ENCODE results near the gene B9D1. TPM values are rescaled to one million over a fixed set of nuclear protein-coding genes. Genes with fewer than 3 reads are reported as not detected.

B9D1 gene
- total RNA-seq, 1 experiment from 2014 or later, result 31.9 TPM

- CTCF ChIA-PET, result interaction anchor here (0.6 to 5.8 kb wide), 43 partner anchors 8 to 424 kb away, joined by 3 to 71 read pairs (median 5); partner anchors contain the start of genes ALDH3A2, B9D1, EPN2 and MAPK7
- Mint-ChIP-seq H3K27me3 (ENCODE audit: low read depth) (no peaks in the 10 kb centered on the region), H3K27ac (peak overlapping the region; percentile 95), H3K36me3 (0 out of 2 replicates have a peak, but pooled peaks cover 2% of the 10 kb centered on the region), H3K9me3 (no peaks in the 10 kb centered on the region), H3K4me3 (0 out of 2 replicates have a peak overlapping the region, but pooled peaks have one; percentile 12), H3K4me1 (peaks cover 46% of the 10 kb centered on the region)
- DNase-seq (ENCODE audit: low spot score) (peak; percentile 76), ATAC-seq (peak; percentile 62)
- no peak for TF ChIP-seq OVOL2 (CRISPR knock-in tag; IDR thresholded peaks at IDR 0.05; ENCODE audit: borderline replicate concordance)
- peak; percentile 43; the same call in 1 of the 2 replicates for TF ChIP-seq SP1 (CRISPR knock-in tag; conservative IDR thresholded peaks at IDR 0.05)
- TF ChIP-seq ZNF396 (CRISPR knock-in tag; IDR thresholded peaks at IDR 0.05; ENCODE audit: borderline replicate concordance), result no peak
- TF ChIP-seq CTCF (IDR thresholded peaks at IDR 0.05), result 0 out of 2 replicates have a peak, but pooled peaks have one; percentile 22
- TF ChIP-seq GABPB1 (CRISPR knock-in tag; IDR thresholded peaks at IDR 0.05), result peak; percentile 18; the same call in 1 of the 2 replicates
- TF ChIP-seq, protein P1, sequence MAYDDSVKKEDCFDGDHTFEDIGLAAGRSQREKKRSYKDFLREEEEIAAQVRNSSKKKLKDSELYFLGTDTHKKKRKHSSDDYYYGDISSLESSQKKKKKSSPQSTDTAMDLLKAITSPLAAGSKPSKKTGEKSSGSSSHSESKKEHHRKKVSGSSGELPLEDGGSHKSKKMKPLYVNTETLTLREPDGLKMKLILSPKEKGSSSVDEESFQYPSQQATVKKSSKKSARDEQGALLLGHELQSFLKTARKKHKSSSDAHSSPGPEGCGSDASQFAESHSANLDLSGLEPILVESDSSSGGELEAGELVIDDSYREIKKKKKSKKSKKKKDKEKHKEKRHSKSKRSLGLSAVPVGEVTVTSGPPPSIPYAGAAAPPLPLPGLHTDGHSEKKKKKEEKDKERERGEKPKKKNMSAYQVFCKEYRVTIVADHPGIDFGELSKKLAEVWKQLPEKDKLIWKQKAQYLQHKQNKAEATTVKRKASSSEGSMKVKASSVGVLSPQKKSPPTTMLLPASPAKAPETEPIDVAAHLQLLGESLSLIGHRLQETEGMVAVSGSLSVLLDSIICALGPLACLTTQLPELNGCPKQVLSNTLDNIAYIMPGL (CRISPR knock-in tag; IDR thresholded peaks at IDR 0.05), result 0 out of 2 replicates have a peak, but pooled peaks have one; percentile 54
- TF ChIP-seq NFYB (CRISPR knock-in tag; conservative IDR thresholded peaks at IDR 0.05; ENCODE audit: low read depth), result 0 out of 2 replicates have a peak, but pooled peaks have one; percentile 19
- TF ChIP-seq ZNF121 (CRISPR knock-in tag; IDR thresholded peaks at IDR 0.05), result 0 out of 2 replicates have a peak, but pooled peaks have one; percentile 44
- POLR2A ChIA-PET, result interaction anchor here (0.6 to 0.9 kb wide), 2 partner anchors 39 to 344 kb away, joined by 3 read pairs; no protein-coding TSS in a partner anchor
Measured at GRCh38 chr17:19338031-19338990, 24.2 kb downstream of the B9D1 start.

GRCh38 chr17:19337712-19338023 lies 24.9 kb downstream of the B9D1 start:
- ATAC-seq (no peak), DNase-seq (ENCODE audit: low spot score) (peak; percentile 9)
- H3K9me3 Mint-ChIP-seq, result no peaks in the 10 kb centered on the region
- H3K4me3 Mint-ChIP-seq, result no peak overlapping the region
- H3K27ac Mint-ChIP-seq, result no peak overlapping the region
- H3K36me3 Mint-ChIP-seq, result 0 out of 2 replicates have a peak, but pooled peaks cover 2% of the 10 kb centered on the region
- ChIA-PET CTCF (interaction anchor here (0.7 to 5.8 kb wide), 33 partner anchors 8 to 425 kb away, joined by 3 to 71 read pairs (median 6); partner anchors contain the start of genes ALDH3A2, B9D1, EPN2 and MAPK7), POLR2A (no interaction called here)
- H3K4me1 Mint-ChIP-seq, result peaks cover 48% of the 10 kb centered on the region
- no peaks in the 10 kb centered on the region for H3K27me3 Mint-ChIP-seq (ENCODE audit: low read depth)
- TF ChIP-seq, protein P2, sequence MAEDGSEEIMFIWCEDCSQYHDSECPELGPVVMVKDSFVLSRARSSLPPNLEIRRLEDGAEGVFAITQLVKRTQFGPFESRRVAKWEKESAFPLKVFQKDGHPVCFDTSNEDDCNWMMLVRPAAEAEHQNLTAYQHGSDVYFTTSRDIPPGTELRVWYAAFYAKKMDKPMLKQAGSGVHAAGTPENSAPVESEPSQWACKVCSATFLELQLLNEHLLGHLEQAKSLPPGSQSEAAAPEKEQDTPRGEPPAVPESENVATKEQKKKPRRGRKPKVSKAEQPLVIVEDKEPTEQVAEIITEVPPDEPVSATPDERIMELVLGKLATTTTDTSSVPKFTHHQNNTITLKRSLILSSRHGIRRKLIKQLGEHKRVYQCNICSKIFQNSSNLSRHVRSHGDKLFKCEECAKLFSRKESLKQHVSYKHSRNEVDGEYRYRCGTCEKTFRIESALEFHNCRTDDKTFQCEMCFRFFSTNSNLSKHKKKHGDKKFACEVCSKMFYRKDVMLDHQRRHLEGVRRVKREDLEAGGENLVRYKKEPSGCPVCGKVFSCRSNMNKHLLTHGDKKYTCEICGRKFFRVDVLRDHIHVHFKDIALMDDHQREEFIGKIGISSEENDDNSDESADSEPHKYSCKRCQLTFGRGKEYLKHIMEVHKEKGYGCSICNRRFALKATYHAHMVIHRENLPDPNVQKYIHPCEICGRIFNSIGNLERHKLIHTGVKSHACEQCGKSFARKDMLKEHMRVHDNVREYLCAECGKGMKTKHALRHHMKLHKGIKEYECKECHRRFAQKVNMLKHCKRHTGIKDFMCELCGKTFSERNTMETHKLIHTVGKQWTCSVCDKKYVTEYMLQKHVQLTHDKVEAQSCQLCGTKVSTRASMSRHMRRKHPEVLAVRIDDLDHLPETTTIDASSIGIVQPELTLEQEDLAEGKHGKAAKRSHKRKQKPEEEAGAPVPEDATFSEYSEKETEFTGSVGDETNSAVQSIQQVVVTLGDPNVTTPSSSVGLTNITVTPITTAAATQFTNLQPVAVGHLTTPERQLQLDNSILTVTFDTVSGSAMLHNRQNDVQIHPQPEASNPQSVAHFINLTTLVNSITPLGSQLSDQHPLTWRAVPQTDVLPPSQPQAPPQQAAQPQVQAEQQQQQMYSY (CRISPR knock-in tag; IDR thresholded peaks at IDR 0.05), result no peak
- TF ChIP-seq, protein P3, sequence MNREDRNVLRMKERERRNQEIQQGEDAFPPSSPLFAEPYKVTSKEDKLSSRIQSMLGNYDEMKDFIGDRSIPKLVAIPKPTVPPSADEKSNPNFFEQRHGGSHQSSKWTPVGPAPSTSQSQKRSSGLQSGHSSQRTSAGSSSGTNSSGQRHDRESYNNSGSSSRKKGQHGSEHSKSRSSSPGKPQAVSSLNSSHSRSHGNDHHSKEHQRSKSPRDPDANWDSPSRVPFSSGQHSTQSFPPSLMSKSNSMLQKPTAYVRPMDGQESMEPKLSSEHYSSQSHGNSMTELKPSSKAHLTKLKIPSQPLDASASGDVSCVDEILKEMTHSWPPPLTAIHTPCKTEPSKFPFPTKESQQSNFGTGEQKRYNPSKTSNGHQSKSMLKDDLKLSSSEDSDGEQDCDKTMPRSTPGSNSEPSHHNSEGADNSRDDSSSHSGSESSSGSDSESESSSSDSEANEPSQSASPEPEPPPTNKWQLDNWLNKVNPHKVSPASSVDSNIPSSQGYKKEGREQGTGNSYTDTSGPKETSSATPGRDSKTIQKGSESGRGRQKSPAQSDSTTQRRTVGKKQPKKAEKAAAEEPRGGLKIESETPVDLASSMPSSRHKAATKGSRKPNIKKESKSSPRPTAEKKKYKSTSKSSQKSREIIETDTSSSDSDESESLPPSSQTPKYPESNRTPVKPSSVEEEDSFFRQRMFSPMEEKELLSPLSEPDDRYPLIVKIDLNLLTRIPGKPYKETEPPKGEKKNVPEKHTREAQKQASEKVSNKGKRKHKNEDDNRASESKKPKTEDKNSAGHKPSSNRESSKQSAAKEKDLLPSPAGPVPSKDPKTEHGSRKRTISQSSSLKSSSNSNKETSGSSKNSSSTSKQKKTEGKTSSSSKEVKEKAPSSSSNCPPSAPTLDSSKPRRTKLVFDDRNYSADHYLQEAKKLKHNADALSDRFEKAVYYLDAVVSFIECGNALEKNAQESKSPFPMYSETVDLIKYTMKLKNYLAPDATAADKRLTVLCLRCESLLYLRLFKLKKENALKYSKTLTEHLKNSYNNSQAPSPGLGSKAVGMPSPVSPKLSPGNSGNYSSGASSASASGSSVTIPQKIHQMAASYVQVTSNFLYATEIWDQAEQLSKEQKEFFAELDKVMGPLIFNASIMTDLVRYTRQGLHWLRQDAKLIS (CRISPR knock-in tag; IDR thresholded peaks at IDR 0.05; ENCODE audit: borderline replicate concordance), result no peak
- no peak for TF ChIP-seq ZNF121 (CRISPR knock-in tag; IDR thresholded peaks at IDR 0.05)
- TF ChIP-seq JUN (CRISPR knock-in tag; IDR thresholded peaks at IDR 0.05), result no peak
- TF ChIP-seq, protein P4, sequence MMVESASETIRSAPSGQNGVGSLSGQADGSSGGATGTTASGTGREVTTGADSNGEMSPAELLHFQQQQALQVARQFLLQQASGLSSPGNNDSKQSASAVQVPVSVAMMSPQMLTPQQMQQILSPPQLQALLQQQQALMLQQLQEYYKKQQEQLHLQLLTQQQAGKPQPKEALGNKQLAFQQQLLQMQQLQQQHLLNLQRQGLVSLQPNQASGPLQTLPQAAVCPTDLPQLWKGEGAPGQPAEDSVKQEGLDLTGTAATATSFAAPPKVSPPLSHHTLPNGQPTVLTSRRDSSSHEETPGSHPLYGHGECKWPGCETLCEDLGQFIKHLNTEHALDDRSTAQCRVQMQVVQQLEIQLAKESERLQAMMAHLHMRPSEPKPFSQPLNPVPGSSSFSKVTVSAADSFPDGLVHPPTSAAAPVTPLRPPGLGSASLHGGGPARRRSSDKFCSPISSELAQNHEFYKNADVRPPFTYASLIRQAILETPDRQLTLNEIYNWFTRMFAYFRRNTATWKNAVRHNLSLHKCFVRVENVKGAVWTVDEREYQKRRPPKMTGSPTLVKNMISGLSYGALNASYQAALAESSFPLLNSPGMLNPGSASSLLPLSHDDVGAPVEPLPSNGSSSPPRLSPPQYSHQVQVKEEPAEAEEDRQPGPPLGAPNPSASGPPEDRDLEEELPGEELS (CRISPR knock-in tag; IDR thresholded peaks at IDR 0.05), result no peak
- TF ChIP-seq, protein P5, sequence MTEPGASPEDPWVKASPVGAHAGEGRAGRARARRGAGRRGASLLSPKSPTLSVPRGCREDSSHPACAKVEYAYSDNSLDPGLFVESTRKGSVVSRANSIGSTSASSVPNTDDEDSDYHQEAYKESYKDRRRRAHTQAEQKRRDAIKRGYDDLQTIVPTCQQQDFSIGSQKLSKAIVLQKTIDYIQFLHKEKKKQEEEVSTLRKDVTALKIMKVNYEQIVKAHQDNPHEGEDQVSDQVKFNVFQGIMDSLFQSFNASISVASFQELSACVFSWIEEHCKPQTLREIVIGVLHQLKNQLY (CRISPR knock-in tag; IDR thresholded peaks at IDR 0.05), result no peak
- no peak for TF ChIP-seq OVOL2 (CRISPR knock-in tag; IDR thresholded peaks at IDR 0.05; ENCODE audit: borderline replicate concordance)
- no peak for TF ChIP-seq NR3C1 (CRISPR knock-in tag; conservative IDR thresholded peaks at IDR 0.05; ENCODE audit: low read depth)
- TF ChIP-seq, protein P6, sequence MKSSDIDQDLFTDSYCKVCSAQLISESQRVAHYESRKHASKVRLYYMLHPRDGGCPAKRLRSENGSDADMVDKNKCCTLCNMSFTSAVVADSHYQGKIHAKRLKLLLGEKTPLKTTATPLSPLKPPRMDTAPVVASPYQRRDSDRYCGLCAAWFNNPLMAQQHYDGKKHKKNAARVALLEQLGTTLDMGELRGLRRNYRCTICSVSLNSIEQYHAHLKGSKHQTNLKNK (CRISPR knock-in tag; IDR thresholded peaks at IDR 0.05), result no peak
- no peak for TF ChIP-seq FOXK1 (CRISPR knock-in tag; IDR thresholded peaks at IDR 0.05)

Data from WTC11 (cell line).